Psoas muscle (tissue), 8 donors: Measurements from ENCODE around the gene PREX1. TPM values are rescaled to one million over a fixed set of nuclear protein-coding genes. Genes with fewer than 3 reads are reported as not detected.
A peak's percentile ranks its signal among the peaks of the same experiment; 100 is the strongest.

Source experiments
- ATAC-seq, 4 donors: fragments of 200-7000 bp; cut with Tn5 transposase; one replicate each; pipeline ENCODE4 v1.9.1; 2020; ENCODE audit warnings: moderate library complexity in 3 of 4, mild to moderate bottlenecking in 2 of 4
- DNase-seq, 2 donors: peaks; one replicate each; pipeline ENCODE4 v3.0.0-alpha.2; 2020
- H3K27ac ChIP-seq: fragments of 200-600 bp; one replicate; pipeline ENCODE4 v1.8.0; 2022
- H3K27me3 ChIP-seq, 3 donors: fragments of 200-600 bp in 1 of 3; one replicate each; pipeline versions ENCODE4 v1.6.1 to v1.8.0; 2013 to 2022; ENCODE audit warnings: low read length in 2 of 3, mild to moderate bottlenecking in 2 of 3, moderate library complexity in 1 of 3; ENCODE audit not compliant: insufficient read depth in 3 of 3
- H3K36me3 ChIP-seq, 2 donors: fragments of 200-600 bp in 1 of 2; one replicate each; pipeline versions ENCODE4 v1.6.1 to v1.8.0; 2013 to 2022; ENCODE audit warnings: low read depth in 1 of 2, mild to moderate bottlenecking in 1 of 2, moderate library complexity in 1 of 2; ENCODE audit not compliant: insufficient read depth in 1 of 2
- H3K4me1 ChIP-seq: fragments of 200-600 bp; one replicate; pipeline ENCODE4 v1.8.0; 2022
- H3K4me3 ChIP-seq: fragments of 200-600 bp; one replicate; pipeline ENCODE4 v1.8.0; 2022; ENCODE audit warnings: mild to moderate bottlenecking
- H3K9me3 ChIP-seq: fragments of 200-600 bp; one replicate; pipeline ENCODE4 v1.8.0; 2022
- CTCF ChIP-seq: fragments of 200-600 bp; IDR thresholded peaks from one replicate; pipeline ENCODE4 v1.8.0; 2022; ENCODE audit warnings: antibody characterized with exemption
- WGBS, 3 donors: extraction: QIAGEN DNeasy Blood & Tissue Kit; methylation state at CpG; one replicate each; pipeline versions ENCODE4 v1.1.6 to v1.1.7; 2013; 5-methylcytosine and 5-hydroxymethylcytosine counted together
- intact Hi-C, 2 donors: fragments of 100-400 bp; cut with DNase I; formaldehyde crosslinking; loops; one replicate each; pipeline versions ENCODE4 v1.11.0 to v1.14.2; 2022
- polyA plus RNA-seq, 3 donors: library from polyadenylated mRNA; stranded (reverse); fragments of 200-250 nt; gene quantifications; one replicate each; pipeline ENCODE4 v1.2.3, GENCODE V29; 2013
- total RNA-seq, 4 donors: library from RNA; stranded (reverse); fragmentation: NEBNext Ultra II Directional in 2 of 4; extraction: Animal tissue kit (Norgen Biotek cat#: 25700) in 2 of 4; gene quantifications; one replicate each; pipeline versions ENCODE4 v1.2.1 to v1.2.4, GENCODE V29; 2021 to 2023
- donor health status: healthy with polysubstance abuse.
- donor health status: DM: no; HTN: no; CAD: no; lungs with moderate emphysema.
- donor health status: Bipolar disorder and iron deficiency.
- donor health status: healthy.
- donor health status: DM: yes; HTN: yes; CAD: no.
- donor health status: DM: no; HTN: no; CAD: no.
- donor health status: DM: no; HTN: no; CAD: no.
- donor health status: DM: yes; HTN: yes; CAD: no.

The PREX1 gene
- total and polyA plus RNA-seq, 7 donors: 2.5 to 8.3 (median 5.3) TPM

DNA sequence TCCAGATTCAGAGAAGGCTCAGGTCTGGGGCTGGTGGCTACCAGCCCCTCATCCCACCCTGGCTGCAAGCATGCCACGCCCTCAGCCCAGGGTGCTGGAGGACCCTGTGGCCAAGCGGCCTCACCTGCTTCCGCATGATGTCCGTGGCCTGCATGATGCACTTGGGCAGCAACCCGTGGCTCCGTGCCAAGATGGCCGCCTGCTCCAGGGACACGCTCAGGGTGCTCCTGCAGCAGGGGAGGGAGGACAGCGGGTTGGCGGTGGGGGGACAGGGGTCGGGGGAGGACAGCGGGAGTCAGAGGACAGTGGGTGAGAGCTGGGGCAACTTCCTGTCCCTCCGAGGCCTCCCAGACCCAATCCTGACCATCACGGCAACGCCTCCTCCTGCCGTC lies 200.1 kb downstream of the PREX1 start:
- Histone ChIP-seq H3K27ac (no peak overlapping the region), H3K4me1 (no peaks in the 10 kb centered on the region), H3K4me3 (no peak overlapping the region), H3K36me3 (peaks cover 0 to 27% of the 10 kb centered on the region in 2 donors), H3K9me3 (no peaks in the 10 kb centered on the region), H3K27me3 (no peaks in the 10 kb centered on the region)
- 68 to 94% (median 78%) methylated on average over 13 to 16 of the region's 16 CpGs for WGBS, 3 donors
- intact Hi-C loops: no loop called here
- DNase-seq (peak in 1 of 2 donors; percentile 55), ATAC-seq (peak in 1 of 4 donors; percentile 23)
- TF ChIP-seq CTCF: no peak

DNA sequence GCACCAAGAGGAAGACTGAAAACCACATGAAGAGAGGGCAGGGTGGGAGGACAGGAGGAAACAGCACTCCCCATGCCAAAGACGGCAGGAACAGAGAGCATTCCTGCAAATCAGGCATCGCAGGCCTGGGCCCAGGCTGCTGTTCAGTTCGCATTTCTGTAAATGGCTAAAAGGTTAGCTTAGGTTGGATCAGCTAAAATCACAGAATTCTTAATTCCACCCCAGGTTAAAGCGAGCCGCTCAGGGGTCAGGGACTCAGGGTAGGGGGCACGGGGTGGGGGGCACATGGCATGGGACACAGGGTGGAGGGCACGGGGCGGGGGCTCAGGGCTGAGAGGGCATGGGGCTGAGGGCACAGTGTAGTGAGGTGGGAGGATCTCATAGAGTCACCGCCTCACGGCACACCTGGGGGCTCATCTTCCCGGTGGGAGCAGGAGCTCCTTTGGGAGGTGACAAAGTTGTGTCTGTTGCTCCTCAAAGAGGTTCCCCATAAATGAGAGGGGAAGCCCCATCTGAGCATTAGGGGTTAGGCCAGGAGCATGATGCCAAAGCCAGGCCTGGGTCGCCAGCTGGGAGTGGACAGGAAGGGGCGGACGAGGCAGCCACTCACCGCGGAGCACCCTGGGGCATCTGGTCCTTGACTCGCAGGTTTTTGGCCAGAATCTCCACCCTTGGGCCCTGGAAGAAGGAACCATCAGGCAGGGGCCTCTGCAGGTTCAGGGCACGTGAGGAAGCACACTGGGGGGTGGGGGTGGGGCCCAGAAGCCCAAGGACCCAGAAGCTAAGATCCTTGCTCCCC lies 200.7 kb downstream of the PREX1 start:
- intact Hi-C loops: no loop called here
- Histone ChIP-seq H3K27ac (no peak overlapping the region), H3K4me3 (no peak overlapping the region), H3K27me3 (peaks cover 0 to 1% (median 0%) of the 10 kb centered on the region in 3 donors), H3K4me1 (no peaks in the 10 kb centered on the region), H3K9me3 (no peaks in the 10 kb centered on the region), H3K36me3 (peaks cover 0 to 27% of the 10 kb centered on the region in 2 donors)
- no peak for ATAC-seq
- DNase-seq: peak in 1 of 2 donors; percentile 46
- WGBS, 3 donors: 83 to 87% (median 83%) methylated on average over 16 to 18 of the region's 18 CpGs
- TF ChIP-seq CTCF: no peak

DNA sequence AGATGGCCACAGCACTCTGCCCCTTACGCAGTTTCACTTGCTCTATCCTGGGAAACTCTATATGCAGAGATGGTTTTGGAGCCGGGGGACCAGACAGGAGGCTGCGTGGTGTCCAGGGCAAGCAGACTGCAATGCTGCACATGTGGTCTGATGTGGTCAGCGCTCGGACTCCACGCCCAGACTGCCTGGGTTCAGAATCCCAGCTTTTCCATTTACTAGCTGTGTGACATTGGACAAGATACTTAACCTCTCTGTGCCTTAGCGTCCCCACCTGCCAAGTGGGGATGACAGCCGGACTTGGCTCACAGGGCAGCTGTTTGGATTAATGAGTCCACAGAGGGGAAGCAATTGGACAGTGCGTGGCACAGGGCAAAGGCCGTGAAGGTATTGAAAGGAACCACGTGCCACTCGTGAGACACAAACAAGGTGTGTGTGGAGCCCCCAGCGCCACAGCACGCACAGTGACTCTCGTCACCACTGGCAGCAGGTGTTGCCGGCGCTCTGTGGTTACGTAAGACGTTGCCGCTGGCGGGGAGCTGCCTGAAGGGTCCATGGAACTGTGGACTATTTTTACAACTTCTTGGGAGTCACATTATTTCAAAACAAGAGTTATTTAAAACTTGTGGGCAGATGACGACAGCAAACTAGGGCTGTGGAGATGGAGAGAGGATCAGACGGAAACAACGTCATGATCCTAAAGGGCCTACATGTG lies 201.4 kb downstream of the PREX1 start:
- Histone ChIP-seq H3K9me3 (no peaks in the 10 kb centered on the region), H3K4me1 (no peaks in the 10 kb centered on the region), H3K4me3 (no peak overlapping the region), H3K36me3 (peaks cover 0 to 23% of the 10 kb centered on the region in 2 donors), H3K27ac (no peak overlapping the region), H3K27me3 (peaks cover 0 to 1% (median 0%) of the 10 kb centered on the region in 3 donors)
- intact Hi-C loops: no loop called here
- WGBS, 3 donors: 78 to 85% (median 80%) methylated on average over 24 of the region's 24 CpGs
- ATAC-seq (no peak), DNase-seq (peak in 1 of 2 donors; percentile 49)
- no peak for TF ChIP-seq CTCF

DNA sequence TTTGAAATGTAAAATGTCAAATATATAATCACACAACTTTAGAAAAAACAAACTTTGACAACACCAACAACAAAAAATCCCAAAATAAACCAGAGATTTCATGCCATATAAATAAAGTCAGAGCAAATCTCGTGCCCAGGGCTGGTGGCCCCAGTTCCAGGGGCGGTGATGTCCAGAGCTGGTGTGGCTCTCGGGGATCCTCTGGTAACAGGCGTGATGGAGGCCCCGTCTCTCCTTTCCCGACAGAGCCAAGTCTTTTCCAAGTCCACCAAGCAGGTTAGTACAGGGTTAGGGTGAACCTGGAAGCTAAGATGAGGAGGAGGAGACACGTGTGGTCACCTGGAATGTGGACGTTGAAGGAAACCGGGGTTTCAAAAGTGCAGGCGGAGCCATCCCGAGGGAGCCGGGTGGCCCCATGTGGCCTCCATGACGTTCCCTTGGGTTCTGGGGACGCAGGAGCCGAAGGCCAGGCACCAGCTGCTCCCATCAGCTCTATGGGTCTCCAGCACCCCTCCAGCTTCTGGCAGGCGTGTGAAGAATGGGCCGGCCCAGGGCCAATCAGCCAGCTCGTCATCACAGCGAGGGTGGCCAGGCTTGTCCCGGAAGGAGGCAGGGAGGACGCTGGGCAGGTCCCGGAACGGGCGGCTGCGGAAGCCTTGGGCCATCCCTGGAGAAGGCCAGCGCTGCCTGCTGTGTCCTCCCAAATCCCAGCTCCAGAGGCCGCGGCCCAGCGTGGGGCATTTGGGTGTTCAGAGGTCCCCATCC lies 202.5 kb downstream of the PREX1 start:
- no peak for TF ChIP-seq CTCF
- Histone ChIP-seq H3K36me3 (peaks cover 0 to 21% of the 10 kb centered on the region in 2 donors), H3K27me3 (peaks cover 0 to 1% (median 0%) of the 10 kb centered on the region in 3 donors), H3K27ac (no peak overlapping the region), H3K4me3 (no peak overlapping the region), H3K9me3 (no peaks in the 10 kb centered on the region), H3K4me1 (peaks cover 5% of the 10 kb centered on the region)
- peak in 1 of 2 donors; percentile 36 for DNase-seq
- 91 to 93% (median 92%) methylated on average over 26 to 29 of the region's 29 CpGs for WGBS, 3 donors
- no peak for ATAC-seq
- intact Hi-C loops: no loop called here
